Transverse colon (tissue), 4 donors: ENCODE data around the gene PLA2G7. TPM values are rescaled to one million over a fixed set of nuclear protein-coding genes. Genes with fewer than 3 reads are reported as not detected.

ENCODE experiments used
- DNase-seq: peaks from one replicate; pipeline ENCODE4 v3.0.0-alpha.2; 2019
- H3K27ac ChIP-seq, 4 donors: fragments of 200-600 bp; sonication (generic); 2 replicates each; pipeline ENCODE4 v1.5.1; 2016 to 2018; ENCODE audit warnings: inconsistent platforms in 4 of 4
- H3K27me3 ChIP-seq: fragments of 200-600 bp; sonication (generic); 2 replicates; pipeline ENCODE4 v1.5.1; 2017; ENCODE audit warnings: inconsistent platforms
- H3K36me3 ChIP-seq, 4 donors: fragments of 200-600 bp; sonication (generic); 2 replicates each; pipeline ENCODE4 v1.5.1; 2017 to 2019; ENCODE audit warnings: inconsistent platforms in 4 of 4
- H3K4me1 ChIP-seq, 4 donors: fragments of 200-600 bp; sonication (generic); 2 replicates each; pipeline ENCODE4 v1.5.1; 2017 to 2020; ENCODE audit warnings: inconsistent platforms in 4 of 4
- H3K4me3 ChIP-seq, 4 donors: fragments of 200-600 bp; sonication (generic); 1 replicate in 1 of 4; 2 replicates in 3 of 4; pipeline versions ENCODE4 v1.5.1 to v1.6.1; 2017 to 2019; ENCODE audit warnings: inconsistent platforms in 4 of 4
- H3K9me3 ChIP-seq, 2 donors: fragments of 200-600 bp; sonication (generic); 2 replicates each; pipeline ENCODE4 v1.5.1; 2017 to 2019; ENCODE audit warnings: inconsistent platforms in 2 of 2
- EP300 ChIP-seq: sonication (generic); formaldehyde crosslinking; IDR thresholded peaks from one replicate; pipeline ENCODE4 v1.6.1; 2017; ENCODE audit warnings: antibody characterized with exemption, low read depth
- POLR2A ChIP-seq: fragments of 450-650 bp; IDR thresholded peaks from one replicate; pipeline ENCODE4 v1.6.1; 2016; ENCODE audit warnings: antibody characterized with exemption, mild to moderate bottlenecking, moderate library complexity
- POLR2AphosphoS5 ChIP-seq, 3 donors: sonication (generic); formaldehyde crosslinking; IDR thresholded peaks; one replicate each; pipeline ENCODE4 v1.6.1; 2016; ENCODE audit warnings: antibody characterized with exemption in 3 of 3
- WGBS, 2 donors: methylation state at CpG; one replicate each; pipeline ENCODE4 v1.1.5; 2018; ENCODE audit warnings: low coverage in 1 of 2; 5-methylcytosine and 5-hydroxymethylcytosine counted together
- in situ Hi-C, 4 donors: fragments of 200-750 bp; cut with MboI; loops; one replicate each; pipeline versions ENCODE4 v1.15.0 to v1.15.1; 2017; ENCODE audit warnings: low sequenced_read_pairs in 3 of 4, low pct_ligation_motif_present in 1 of 4, low pct_unique_long_range_greater_than_20kb in 1 of 4
- intact Hi-C: fragments of 100-400 bp; cut with DNase I; formaldehyde crosslinking; loops from one replicate; pipeline ENCODE4 v1.15.1; 2023; ENCODE audit warnings: low total_unique reads
- total RNA-seq, 4 donors: library from RNA; depleted of rRNA; stranded (reverse); fragments of >200 nt; gene quantifications; one replicate each; pipeline ENCODE4 v1.1.0, GENCODE V29; 2016
- TF ChIP-seq, protein P1 (sequence below), 5 experiments: fragments of 200-600 bp in 3 of 5; fragments of 450-650 bp in 2 of 5; sonication (generic) in 3 of 5; IDR thresholded peaks; 1 replicate in 2 of 5; 2 replicates in 3 of 5; pipeline ENCODE4 v1.5.1; 2016 to 2017; ENCODE audit warnings: antibody characterized with exemption in 5 of 5, inconsistent platforms in 3 of 5, mild to moderate bottlenecking in 2 of 5, moderate library complexity in 1 of 5

Gene PLA2G7
- total RNA-seq, 4 donors from 2014 or later = 0.14 to 3.0 (median 1.4) TPM; not detected in 1

GRCh38 chr6:46684771-46685170, 50.4 kb downstream of the PLA2G7 start:
- Histone ChIP-seq H3K4me3 (no peak overlapping the region), H3K27ac (no peak overlapping the region), H3K27me3 (no peaks in the 10 kb centered on the region), H3K9me3 (no peaks in the 10 kb centered on the region), H3K4me1 (no peaks in the 10 kb centered on the region), H3K36me3 (no peaks in the 10 kb centered on the region)
- intact Hi-C loops = no loop called here
- no peak for DNase-seq
- 71 to 80% methylated on average over 4 of the region's 4 CpGs for WGBS, 2 donors
- in situ Hi-C loops = no loop called here
- TF ChIP-seq EP300 (no peak), POLR2AphosphoS5 (IDR thresholded peaks at IDR 0.05) (no peak), POLR2A (no peak)
- TF ChIP-seq, protein P1, sequence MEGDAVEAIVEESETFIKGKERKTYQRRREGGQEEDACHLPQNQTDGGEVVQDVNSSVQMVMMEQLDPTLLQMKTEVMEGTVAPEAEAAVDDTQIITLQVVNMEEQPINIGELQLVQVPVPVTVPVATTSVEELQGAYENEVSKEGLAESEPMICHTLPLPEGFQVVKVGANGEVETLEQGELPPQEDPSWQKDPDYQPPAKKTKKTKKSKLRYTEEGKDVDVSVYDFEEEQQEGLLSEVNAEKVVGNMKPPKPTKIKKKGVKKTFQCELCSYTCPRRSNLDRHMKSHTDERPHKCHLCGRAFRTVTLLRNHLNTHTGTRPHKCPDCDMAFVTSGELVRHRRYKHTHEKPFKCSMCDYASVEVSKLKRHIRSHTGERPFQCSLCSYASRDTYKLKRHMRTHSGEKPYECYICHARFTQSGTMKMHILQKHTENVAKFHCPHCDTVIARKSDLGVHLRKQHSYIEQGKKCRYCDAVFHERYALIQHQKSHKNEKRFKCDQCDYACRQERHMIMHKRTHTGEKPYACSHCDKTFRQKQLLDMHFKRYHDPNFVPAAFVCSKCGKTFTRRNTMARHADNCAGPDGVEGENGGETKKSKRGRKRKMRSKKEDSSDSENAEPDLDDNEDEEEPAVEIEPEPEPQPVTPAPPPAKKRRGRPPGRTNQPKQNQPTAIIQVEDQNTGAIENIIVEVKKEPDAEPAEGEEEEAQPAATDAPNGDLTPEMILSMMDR (IDR thresholded peaks at IDR 0.05) = no peak

GRCh38 chr6:46677314-46677654, 57.9 kb downstream of the PLA2G7 start:
- no peaks in the 10 kb centered on the region for H3K36me3 ChIP-seq
- no peak overlapping the region for H3K4me3 ChIP-seq
- in situ Hi-C loops (no loop called here), intact Hi-C loops (no loop called here)
- TF ChIP-seq POLR2A = no peak
- TF ChIP-seq, protein P1 (IDR thresholded peaks at IDR 0.05) = peak in 1 of 5 experiments; percentile 7
- H3K4me1 ChIP-seq = no peaks in the 10 kb centered on the region
- no peak overlapping the region for H3K27ac ChIP-seq
- WGBS, 2 donors = 74% methylated on average over 4 of the region's 4 CpGs
- no peaks in the 10 kb centered on the region for H3K9me3 ChIP-seq
- no peak for DNase-seq
- H3K27me3 ChIP-seq = no peaks in the 10 kb centered on the region

DNA sequence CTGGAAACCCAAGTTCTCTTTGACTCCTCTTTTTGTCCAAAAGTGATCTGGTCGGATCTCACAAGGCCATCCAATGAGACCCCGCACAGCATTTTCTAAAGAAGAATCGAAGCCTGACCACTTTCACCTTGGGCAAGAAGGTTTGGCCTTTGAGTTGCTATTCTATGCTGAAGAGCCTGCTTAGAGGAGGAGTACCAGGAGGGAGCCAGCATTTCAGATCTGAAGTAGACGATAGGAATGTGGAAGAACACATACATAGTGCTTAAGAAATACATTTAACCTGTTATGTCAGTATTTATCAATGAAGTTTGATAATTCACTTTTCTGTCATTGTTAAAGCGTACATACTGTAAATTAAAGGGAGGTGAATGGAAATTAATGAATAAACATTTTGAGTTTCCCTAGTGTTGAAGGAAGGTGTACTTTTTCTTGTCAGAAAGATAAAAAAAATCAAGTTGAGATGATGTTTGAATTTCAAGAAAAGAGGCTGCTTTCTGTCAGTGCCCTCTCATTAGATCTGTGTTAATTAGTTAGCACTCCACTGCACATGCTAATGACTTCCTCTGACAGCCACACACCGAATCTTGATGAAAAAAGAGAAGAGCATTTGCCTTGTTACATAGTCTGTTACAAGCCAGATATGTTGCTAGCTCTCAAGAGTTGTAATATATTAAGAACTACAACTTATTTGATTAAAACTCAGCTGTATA, 58.4 kb downstream of the PLA2G7 start:
- H3K27me3 ChIP-seq = no peaks in the 10 kb centered on the region
- H3K9me3 ChIP-seq = no peaks in the 10 kb centered on the region
- no peaks in the 10 kb centered on the region for H3K36me3 ChIP-seq
- WGBS, 2 donors = 94 to 95% methylated on average over 4 to 6 of the region's 6 CpGs
- TF ChIP-seq EP300 (no peak), POLR2AphosphoS5 (IDR thresholded peaks at IDR 0.05) (no peak), POLR2A (no peak)
- TF ChIP-seq, protein P1 (IDR thresholded peaks at IDR 0.05) = no peak
- no peak for DNase-seq
- H3K4me3 ChIP-seq = no peak overlapping the region
- no peak overlapping the region for H3K27ac ChIP-seq
- no peaks in the 10 kb centered on the region for H3K4me1 ChIP-seq
- intact Hi-C loops (no loop called here), in situ Hi-C loops (no loop called here)

GRCh38 chr6:46674410-46674809, 60.8 kb downstream of the PLA2G7 start:
- no peaks in the 10 kb centered on the region for H3K4me1 ChIP-seq
- TF ChIP-seq EP300 = no peak
- no peak for TF ChIP-seq POLR2A
- TF ChIP-seq, protein P1 (IDR thresholded peaks at IDR 0.05) = no peak
- TF ChIP-seq POLR2AphosphoS5 (IDR thresholded peaks at IDR 0.05) = no peak
- WGBS, 2 donors = 96% methylated on average over 1 of the region's 1 CpG; no CpG with 5 or more reads in 1 of the 2 donors

More at GRCh38 chr6:46674410-46674809, 60.8 kb downstream of the PLA2G7 start:
- intact Hi-C loops (no loop called here), in situ Hi-C loops (no loop called here)
- no peak for DNase-seq
- Histone ChIP-seq H3K27me3 (no peaks in the 10 kb centered on the region), H3K36me3 (no peaks in the 10 kb centered on the region), H3K27ac (no peak overlapping the region), H3K9me3 (no peaks in the 10 kb centered on the region), H3K4me3 (no peak overlapping the region)
